ENCODE measurements around the gene TRIM64.
"Not testable (repeated sequence)": the region's sequence is repeated elsewhere in the genome, so short reads cannot be mapped to it uniquely, and the experiment has no call there.

TRIM64 gene, protein sequence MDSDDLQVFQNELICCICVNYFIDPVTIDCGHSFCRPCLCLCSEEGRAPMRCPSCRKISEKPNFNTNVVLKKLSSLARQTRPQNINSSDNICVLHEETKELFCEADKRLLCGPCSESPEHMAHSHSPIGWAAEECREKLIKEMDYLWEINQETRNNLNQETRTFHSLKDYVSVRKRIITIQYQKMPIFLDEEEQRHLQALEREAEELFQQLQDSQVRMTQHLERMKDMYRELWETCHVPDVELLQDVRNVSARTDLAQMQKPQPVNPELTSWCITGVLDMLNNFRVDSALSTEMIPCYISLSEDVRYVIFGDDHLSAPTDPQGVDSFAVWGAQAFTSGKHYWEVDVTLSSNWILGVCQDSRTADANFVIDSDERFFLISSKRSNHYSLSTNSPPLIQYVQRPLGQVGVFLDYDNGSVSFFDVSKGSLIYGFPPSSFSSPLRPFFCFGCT

DNA sequence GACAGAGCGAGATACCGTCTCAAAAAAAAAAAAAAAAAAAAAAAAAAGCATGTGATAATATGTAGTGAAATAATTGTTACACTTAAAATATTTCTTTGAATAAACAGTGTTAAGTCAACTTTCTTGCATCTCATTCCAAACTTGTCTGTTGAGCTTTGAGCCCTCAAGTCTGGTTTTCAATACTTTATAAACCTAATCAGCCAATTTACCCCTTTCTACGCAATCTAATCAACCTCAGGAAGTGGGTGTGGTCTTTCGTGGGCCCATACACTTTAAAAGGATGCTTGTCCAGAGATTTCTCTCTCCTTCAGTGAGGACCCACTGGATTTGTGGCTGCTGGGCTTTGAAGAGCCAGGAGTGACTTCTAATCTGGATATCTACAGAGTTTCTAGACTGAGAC, at the start of gene TRIM64:
Gene TRIM64 (plus strand): TSS at position 301 of the 400 bp plus-strand sequence. CDS start 2,467 bp downstream, outside the sequence.
- not testable (repeated sequence) for FAIRE-seq

DNA sequence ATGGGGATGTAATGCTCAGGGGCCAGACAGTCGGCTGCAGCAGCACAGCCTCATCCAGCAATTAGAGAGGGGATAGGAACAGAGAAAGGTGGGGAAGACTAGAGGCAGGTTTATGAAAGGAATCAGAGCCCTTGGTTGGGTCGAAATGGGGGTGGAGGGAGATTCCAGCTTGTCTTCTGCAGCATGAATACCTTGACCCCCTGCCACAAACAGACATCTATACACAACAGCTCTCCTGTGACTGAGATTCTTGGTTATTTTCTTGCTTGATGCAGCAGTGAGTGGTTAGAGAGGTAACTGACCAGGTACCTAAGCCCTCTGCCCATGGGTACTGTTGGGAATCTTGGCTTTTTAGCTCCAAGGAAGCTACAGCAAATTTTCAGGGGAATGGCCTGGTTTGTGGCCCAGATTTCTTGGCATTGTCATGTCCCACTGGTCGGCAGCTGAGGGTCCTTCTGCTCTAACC, 43.6 kb upstream of the TRIM64 start, which contains the start of gene TRIM49D1:
Gene TRIM49D1 (minus strand): TSS at position 51 of the 466 bp plus-strand sequence. CDS start 4,535 bp downstream, outside the sequence.
- no peak for FAIRE-seq

DNA sequence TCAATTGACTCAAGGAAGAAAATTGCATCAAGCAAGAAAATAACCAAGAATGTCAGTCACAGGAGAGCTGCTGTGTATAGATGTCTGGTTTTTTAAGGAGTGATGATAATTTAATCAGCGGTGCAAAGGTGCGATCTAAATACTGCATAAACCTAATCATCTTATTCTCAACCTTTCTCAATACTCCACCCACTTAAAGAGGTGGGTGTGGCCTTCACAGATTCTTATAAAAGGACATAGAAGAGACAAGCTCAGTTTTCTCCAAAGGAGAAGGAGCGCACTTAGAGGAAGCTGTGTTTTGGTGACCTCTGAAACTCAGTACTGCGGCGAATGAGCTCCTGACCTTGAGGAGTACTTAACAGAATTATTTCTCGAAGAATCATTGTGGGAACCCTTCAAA, 42.1 kb upstream of the TRIM64 start, which contains the start of gene TRIM49D2:
Gene TRIM49D2 (plus strand): TSS at position 301 of the 400 bp plus-strand sequence. CDS start 2,698 bp downstream, outside the sequence.
- FAIRE-seq = not testable (repeated sequence)

DNA sequence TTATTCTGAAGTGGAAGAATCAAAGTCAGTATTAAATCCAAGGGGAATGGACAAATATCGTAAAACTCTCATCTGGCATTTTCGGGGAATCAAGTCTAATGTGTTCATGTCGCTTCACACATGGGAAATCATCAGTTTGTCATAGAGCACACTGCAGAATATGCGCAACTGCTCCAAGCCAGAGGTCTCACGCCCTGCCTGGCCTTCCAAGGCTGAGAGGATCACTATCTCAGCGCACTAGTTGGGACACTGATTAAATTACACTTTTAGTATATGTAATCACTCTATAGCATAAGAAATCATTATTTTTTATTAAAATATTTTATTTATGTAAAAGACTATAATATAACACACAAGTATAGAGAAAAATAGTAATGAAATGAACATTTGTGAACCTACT, 5.0 kb upstream of the TRIM64 start:
- FAIRE-seq = not testable (repeated sequence)
